ENCODE data around the gene FOSL2. TPM values are rescaled to one million over a fixed set of nuclear protein-coding genes. Genes with fewer than 3 reads are reported as not detected.

Gene FOSL2
- total RNA-seq, 1 experiment from 2014 or later = 34.2 TPM

DNA sequence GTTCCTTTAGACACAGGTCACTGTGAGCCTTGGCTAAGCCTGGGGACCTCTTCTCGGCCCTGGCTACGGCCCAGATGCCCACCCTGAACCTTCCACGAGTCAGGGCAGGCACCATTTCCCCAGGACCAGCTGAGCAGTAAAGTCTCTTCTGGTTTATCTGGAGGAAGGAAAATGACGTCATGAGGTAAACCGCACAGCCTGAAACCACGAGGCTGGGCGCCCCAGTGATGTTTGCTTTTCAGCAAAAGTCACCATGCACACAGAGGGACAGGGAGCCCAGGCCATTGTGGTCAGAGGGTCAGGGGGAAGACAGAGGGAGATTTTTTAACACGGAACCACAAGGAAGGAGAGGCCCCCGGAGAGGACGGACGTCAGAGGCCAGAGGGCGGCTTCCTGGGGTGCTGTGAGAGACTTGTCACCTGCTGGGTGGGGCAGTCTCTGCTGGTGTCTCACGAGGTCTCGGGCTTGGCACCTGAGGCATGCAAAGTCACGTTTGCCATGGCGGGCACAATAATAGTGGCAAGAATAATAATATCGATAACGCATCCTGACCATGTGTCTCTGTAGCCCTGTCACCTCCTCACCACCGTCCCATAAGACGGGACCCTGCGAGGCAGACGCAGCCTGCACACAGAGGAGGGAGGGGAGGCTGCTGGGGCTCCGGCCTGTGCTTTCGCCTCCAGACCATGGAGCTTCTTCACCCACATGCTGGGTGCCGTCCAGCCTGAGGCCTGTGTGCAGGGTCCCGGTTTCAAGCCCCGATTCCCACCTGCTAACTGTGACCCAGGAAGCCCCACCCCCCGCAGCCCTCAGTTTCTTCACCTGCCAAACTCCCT, 33.2 kb upstream of the FOSL2 start:
- H2AFZ ChIP-seq (ENCODE audit: low read length) = 0 out of 2 replicates have a peak overlapping the region, but pooled peaks have one; percentile 11
- CTCF ChIA-PET = no interaction called here
- H3K4me2 ChIP-seq (ENCODE audit: low read length) = peak overlapping the region; percentile 24
- no peaks in the 10 kb centered on the region for H3F3A ChIP-seq (ENCODE audit: low read length, unreplicated experiment)
- no peaks in the 10 kb centered on the region for H3K79me2 ChIP-seq (ENCODE audit: low read length)
- H3K9ac ChIP-seq (ENCODE audit: low read length) = peak overlapping the region; percentile 68
- H3K27me3 ChIP-seq (ENCODE audit: low read length) = no peaks in the 10 kb centered on the region
- BruUV-seq (replicated peaks) = no TSS peak
- TF ChIP-seq, protein P1, sequence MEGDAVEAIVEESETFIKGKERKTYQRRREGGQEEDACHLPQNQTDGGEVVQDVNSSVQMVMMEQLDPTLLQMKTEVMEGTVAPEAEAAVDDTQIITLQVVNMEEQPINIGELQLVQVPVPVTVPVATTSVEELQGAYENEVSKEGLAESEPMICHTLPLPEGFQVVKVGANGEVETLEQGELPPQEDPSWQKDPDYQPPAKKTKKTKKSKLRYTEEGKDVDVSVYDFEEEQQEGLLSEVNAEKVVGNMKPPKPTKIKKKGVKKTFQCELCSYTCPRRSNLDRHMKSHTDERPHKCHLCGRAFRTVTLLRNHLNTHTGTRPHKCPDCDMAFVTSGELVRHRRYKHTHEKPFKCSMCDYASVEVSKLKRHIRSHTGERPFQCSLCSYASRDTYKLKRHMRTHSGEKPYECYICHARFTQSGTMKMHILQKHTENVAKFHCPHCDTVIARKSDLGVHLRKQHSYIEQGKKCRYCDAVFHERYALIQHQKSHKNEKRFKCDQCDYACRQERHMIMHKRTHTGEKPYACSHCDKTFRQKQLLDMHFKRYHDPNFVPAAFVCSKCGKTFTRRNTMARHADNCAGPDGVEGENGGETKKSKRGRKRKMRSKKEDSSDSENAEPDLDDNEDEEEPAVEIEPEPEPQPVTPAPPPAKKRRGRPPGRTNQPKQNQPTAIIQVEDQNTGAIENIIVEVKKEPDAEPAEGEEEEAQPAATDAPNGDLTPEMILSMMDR (conservative IDR thresholded peaks at IDR 0.05; ENCODE audit: low read depth, low read length) = no peak
- no peak for TF ChIP-seq EZH2 (IDR thresholded peaks at IDR 0.05; ENCODE audit: low read length, unreplicated experiment)
- peak; percentile 85 for TF ChIP-seq EZH2phosphoT487 (IDR thresholded peaks at IDR 0.05; ENCODE audit: borderline replicate concordance, low read length)
- H3K27ac ChIP-seq (ENCODE audit: low read length) = peak overlapping the region; percentile 75
- POLR2A ChIA-PET (ENCODE audit: unreplicated experiment) = interaction anchor here (0.6 kb wide), 1 partner anchor 163 kb away, joined by 3 read pairs; no protein-coding TSS in a partner anchor
- DNase-seq (peak; percentile 78), ATAC-seq (peak; percentile 64)
- no peaks in the 10 kb centered on the region for H3K36me3 ChIP-seq (ENCODE audit: low read depth, low read length)
- H3K9me3 ChIP-seq (ENCODE audit: low read length) = no peaks in the 10 kb centered on the region
- peaks cover 37% of the 10 kb centered on the region for H3K4me1 ChIP-seq (ENCODE audit: insufficient read depth, low read length)
- H3K4me3 ChIP-seq (ENCODE audit: low read length) = no peak overlapping the region
- no peaks in the 10 kb centered on the region for H3K9me2 ChIP-seq (replicated peaks; ENCODE audit: low read length)
- no peaks in the 10 kb centered on the region for H4K20me1 ChIP-seq (ENCODE audit: low read length)
- intact Hi-C loops (cut with micrococcal nuclease) = no loop called here

DNA sequence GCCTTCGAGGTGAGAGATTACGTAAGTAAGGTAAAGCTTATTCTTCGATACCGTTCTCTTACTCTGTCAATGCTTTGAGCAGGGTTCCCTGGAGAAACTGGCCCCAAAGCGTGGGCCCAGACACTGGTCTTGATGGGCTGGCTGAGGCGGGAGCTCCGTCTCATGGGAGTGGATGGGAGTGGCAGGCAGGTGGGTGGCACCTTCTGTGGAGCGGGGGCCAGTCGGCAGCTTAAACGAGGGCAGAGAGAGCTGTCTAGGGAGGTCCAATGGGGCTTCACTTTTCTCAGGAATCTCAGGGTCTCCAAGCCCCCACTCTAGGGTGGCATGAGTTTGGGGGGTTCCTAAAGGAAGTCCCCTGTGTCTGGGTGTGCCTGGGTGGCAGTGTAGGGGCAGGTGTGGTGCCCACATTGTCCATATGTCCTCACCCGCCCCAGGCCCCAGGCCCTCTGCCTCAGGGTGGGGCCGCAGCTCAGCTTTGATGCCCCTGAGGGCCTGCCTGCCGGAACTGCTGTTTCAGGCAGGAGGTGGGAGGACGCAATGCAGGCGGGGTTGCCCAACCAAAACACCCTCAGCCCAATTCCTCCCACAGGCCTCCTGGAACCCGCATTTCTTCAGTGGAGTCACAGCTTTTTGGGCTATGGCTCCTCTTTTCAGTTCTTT, 32.5 kb upstream of the FOSL2 start:
- H3K27ac ChIP-seq (ENCODE audit: low read length) = peak overlapping the region; percentile 75
- H3K9me2 ChIP-seq (replicated peaks; ENCODE audit: low read length) = no peaks in the 10 kb centered on the region
- H3K9me3 ChIP-seq (ENCODE audit: low read length) = no peaks in the 10 kb centered on the region
- CTCF ChIA-PET = no interaction called here
- H4K20me1 ChIP-seq (ENCODE audit: low read length) = no peaks in the 10 kb centered on the region
- peak overlapping the region; percentile 24; the same call in 1 of the 2 replicates for H3K4me2 ChIP-seq (ENCODE audit: low read length)
- TF ChIP-seq EZH2phosphoT487 (IDR thresholded peaks at IDR 0.05; ENCODE audit: borderline replicate concordance, low read length) (no peak), EZH2 (IDR thresholded peaks at IDR 0.05; ENCODE audit: low read length, unreplicated experiment) (no peak)
- TF ChIP-seq, protein P1 (conservative IDR thresholded peaks at IDR 0.05; ENCODE audit: low read depth, low read length) = no peak
- H3F3A ChIP-seq (ENCODE audit: low read length, unreplicated experiment) = no peaks in the 10 kb centered on the region
- no peaks in the 10 kb centered on the region for H3K27me3 ChIP-seq (ENCODE audit: low read length)
- H3K79me2 ChIP-seq (ENCODE audit: low read length) = no peaks in the 10 kb centered on the region
- DNase-seq (no peak), ATAC-seq (no peak)
- POLR2A ChIA-PET (ENCODE audit: unreplicated experiment) = no interaction called here
- H3K4me1 ChIP-seq (ENCODE audit: insufficient read depth, low read length) = peaks cover 37% of the 10 kb centered on the region
- BruUV-seq (replicated peaks) = no TSS peak
- 0 out of 2 replicates have a peak overlapping the region, but pooled peaks have one; percentile 11 for H2AFZ ChIP-seq (ENCODE audit: low read length)
- no peaks in the 10 kb centered on the region for H3K36me3 ChIP-seq (ENCODE audit: low read depth, low read length)
- peak overlapping the region; percentile 68 for H3K9ac ChIP-seq (ENCODE audit: low read length)
- H3K4me3 ChIP-seq (ENCODE audit: low read length) = no peak overlapping the region
- intact Hi-C loops (cut with micrococcal nuclease) = no loop called here

All from PC-3 (cell line).